Measurements from ENCODE around the gene ENAH. TPM values are rescaled to one million over a fixed set of nuclear protein-coding genes. Genes with fewer than 3 reads are reported as not detected.

Gene ENAH
- polyA plus RNA-seq, 1 of the 3 experiments (the other 2 are of a cell fraction): 48.9 TPM

DNA sequence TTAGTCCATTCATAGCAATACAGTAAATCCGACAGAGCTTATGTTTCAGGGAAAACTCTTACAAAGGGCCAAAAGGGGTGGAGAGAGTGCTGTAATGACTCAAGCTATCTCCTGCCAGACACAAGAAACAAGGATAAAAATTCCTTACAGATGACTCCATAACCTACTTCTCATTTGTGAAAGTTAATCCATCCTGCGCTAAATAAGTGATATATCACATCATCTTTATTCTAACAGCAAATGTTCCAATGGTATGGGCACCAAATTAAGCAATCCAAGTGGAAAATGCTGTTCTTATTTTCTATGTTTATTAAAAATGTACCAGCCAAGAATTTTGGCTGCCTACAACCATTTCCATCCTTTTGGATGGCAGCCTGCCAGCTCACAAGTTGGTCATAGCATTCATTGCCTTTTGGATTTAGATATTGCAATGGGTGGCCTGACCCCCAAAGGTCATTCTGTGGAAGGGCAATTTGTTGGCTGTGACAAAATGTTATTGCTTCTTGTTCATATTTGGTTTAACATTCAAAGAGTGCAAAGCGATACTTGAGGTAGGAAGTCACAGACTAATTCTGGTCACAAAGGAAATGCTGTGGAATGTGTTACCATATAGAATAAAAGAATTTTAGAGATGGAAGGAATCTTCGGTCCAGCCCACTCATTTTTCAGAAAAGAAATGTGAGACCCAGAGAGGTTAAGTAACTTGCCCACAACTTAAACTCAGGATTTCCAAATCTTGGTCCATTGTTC is 2.8 kb upstream of the ENAH start (continued):
- TF ChIP-seq, protein P1, sequence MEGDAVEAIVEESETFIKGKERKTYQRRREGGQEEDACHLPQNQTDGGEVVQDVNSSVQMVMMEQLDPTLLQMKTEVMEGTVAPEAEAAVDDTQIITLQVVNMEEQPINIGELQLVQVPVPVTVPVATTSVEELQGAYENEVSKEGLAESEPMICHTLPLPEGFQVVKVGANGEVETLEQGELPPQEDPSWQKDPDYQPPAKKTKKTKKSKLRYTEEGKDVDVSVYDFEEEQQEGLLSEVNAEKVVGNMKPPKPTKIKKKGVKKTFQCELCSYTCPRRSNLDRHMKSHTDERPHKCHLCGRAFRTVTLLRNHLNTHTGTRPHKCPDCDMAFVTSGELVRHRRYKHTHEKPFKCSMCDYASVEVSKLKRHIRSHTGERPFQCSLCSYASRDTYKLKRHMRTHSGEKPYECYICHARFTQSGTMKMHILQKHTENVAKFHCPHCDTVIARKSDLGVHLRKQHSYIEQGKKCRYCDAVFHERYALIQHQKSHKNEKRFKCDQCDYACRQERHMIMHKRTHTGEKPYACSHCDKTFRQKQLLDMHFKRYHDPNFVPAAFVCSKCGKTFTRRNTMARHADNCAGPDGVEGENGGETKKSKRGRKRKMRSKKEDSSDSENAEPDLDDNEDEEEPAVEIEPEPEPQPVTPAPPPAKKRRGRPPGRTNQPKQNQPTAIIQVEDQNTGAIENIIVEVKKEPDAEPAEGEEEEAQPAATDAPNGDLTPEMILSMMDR (IDR thresholded peaks at IDR 0.05): peak; percentile 50
- TF ChIP-seq GABPA (IDR thresholded peaks at IDR 0.05; ENCODE audit: low read depth) (no peak), TEAD4 (IDR thresholded peaks at IDR 0.05; ENCODE audit: borderline replicate concordance, insufficient read depth) (peak; percentile 76)
- TF ChIP-seq, protein P2, sequence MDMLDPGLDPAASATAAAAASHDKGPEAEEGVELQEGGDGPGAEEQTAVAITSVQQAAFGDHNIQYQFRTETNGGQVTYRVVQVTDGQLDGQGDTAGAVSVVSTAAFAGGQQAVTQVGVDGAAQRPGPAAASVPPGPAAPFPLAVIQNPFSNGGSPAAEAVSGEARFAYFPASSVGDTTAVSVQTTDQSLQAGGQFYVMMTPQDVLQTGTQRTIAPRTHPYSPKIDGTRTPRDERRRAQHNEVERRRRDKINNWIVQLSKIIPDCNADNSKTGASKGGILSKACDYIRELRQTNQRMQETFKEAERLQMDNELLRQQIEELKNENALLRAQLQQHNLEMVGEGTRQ (IDR thresholded peaks at IDR 0.05; ENCODE audit: borderline replicate concordance, low read depth, low read length): no peak

DNA sequence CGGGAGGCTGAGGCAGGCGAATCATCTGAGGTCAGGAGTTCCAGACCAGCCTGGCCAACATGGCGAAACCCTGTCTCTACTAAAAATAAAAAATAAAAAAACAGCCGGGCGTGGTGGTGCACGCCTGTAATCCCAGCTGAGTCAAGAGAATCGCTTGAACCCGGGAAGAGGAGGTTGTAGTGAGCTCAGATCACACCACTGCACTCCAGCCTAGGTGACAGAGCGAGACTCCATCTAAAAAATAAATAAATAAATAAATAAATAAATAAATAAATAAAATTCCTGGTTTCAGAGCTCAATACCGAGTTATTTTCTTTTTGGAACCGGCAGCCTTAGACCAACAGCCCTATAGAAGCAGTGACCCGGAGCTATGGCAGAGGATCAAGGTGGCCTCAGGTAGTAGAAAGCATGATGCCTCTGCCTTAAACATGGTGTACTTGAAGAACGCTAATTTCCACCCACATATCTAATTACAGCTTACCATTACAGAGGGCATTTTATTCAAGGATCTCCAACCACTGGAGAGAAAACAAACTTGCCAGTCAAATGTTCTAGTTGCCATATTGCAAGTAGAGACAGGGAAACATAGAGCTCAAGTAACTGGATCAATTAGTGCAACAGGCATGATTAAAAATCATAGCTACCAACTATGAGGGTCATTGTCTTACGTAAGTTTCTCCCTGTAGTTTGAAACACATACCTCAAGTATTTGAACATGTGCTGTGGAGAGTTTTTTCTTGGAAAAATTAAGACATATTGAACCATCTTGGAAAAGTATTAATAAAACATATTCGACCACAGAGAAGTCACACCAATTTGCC is 2.0 kb upstream of the ENAH start:
- TF ChIP-seq RAD21 (IDR thresholded peaks at IDR 0.05; ENCODE audit: low read length) (no peak), GABPA (IDR thresholded peaks at IDR 0.05; ENCODE audit: low read depth) (no peak)
- Histone ChIP-seq H3K79me2 (ENCODE audit: insufficient read depth) (peaks cover 38% of the 10 kb centered on the region), H3K9ac (peak overlapping the region; percentile 98), H3K9me2 (no peaks in the 10 kb centered on the region), H3K27ac (ENCODE audit: low read depth in 2 of 2, low read length in 1 of 2) (peak overlapping the region; percentile 95 to 99), H3K4me2 (peak overlapping the region; percentile 83), H3K9me3 (no peaks in the 10 kb centered on the region), H4K20me1 (ENCODE audit: insufficient read depth) (peaks cover 7% of the 10 kb centered on the region), H3K27me3 (ENCODE audit: insufficient read depth) (no peaks in the 10 kb centered on the region), H3F3A (replicated peaks; ENCODE audit: insufficient read depth) (peaks cover 63% of the 10 kb centered on the region), H3K36me3 (replicated peaks in 1 of 2; ENCODE audit: control insufficient read depth in 1 of 2, insufficient read depth in 2 of 2, low read length in 1 of 2) (peaks cover 0 to 5% of the 10 kb centered on the region in 2 experiments), H3K4me3 (ENCODE audit: low read depth in 2 of 2, low read length in 1 of 2) (peak overlapping the region in 1 of 2 experiments; percentile 71; a peak in 2 of 4 replicates), H3K4me1 (ENCODE audit: control insufficient read depth in 1 of 2, insufficient read depth in 2 of 2, low read depth in 1 of 2, low read length in 1 of 2) (peaks cover 7 to 35% of the 10 kb centered on the region in 2 experiments), H2AFZ (ENCODE audit: low read depth) (no peak overlapping the region)
- POLR2A ChIA-PET: interaction anchor here (0.7 to 1.2 kb wide), 3 partner anchors 8 to 114 kb away, joined by 3 to 4 read pairs (median 3); no protein-coding TSS in a partner anchor
- WGBS (ENCODE audit: low lambda C conversion rate): 79% methylated on average over 15 of the region's 15 CpGs
- DNase-seq: no peak
- CTCF ChIA-PET: interaction anchor here (0.9 to 1.7 kb wide), 5 partner anchors 99 to 410 kb away, joined by 3 to 15 read pairs (median 4); no protein-coding TSS in a partner anchor

DNA sequence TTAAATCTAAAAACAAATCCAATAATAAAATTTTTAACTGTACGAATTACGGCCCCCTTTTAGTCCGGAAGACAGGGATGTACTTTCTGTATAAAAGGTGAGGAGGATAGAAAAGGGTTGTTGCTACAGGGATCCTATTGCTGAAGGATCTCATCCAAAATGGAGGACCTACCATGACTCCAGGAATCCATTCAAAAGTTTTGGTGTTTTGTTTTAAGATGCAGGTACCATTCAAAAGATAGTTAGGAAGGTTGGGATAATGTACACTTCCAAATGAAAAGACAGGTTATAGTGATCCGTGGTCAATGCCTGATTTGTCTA is 1.3 kb upstream of the ENAH start:
- ChIA-PET POLR2A (interaction anchor here (0.7 to 1.2 kb wide), 2 partner anchors 9 to 115 kb away, joined by 3 to 4 read pairs; no protein-coding TSS in a partner anchor), CTCF (interaction anchor here (1.6 to 1.7 kb wide), 2 partner anchors 118 to 179 kb away, joined by 8 to 15 read pairs; no protein-coding TSS in a partner anchor)
- Histone ChIP-seq H3K9me3 (no peaks in the 10 kb centered on the region), H3K9me2 (no peaks in the 10 kb centered on the region), H2AFZ (ENCODE audit: low read depth) (no peak overlapping the region), H3K36me3 (replicated peaks in 1 of 2; ENCODE audit: control insufficient read depth in 1 of 2, insufficient read depth in 2 of 2, low read length in 1 of 2) (peaks cover 0 to 8% of the 10 kb centered on the region in 2 experiments), H3K4me2 (peak overlapping the region; percentile 83), H4K20me1 (ENCODE audit: insufficient read depth) (peaks cover 13% of the 10 kb centered on the region), H3K27ac (ENCODE audit: low read depth in 2 of 2, low read length in 1 of 2) (peak overlapping the region; percentile 95 to 99), H3F3A (replicated peaks; ENCODE audit: insufficient read depth) (peaks cover 67% of the 10 kb centered on the region), H3K27me3 (ENCODE audit: insufficient read depth) (no peaks in the 10 kb centered on the region), H3K4me3 (ENCODE audit: low read depth in 2 of 2, low read length in 1 of 2) (peak overlapping the region; percentile 71 to 96), H3K4me1 (ENCODE audit: control insufficient read depth in 1 of 2, insufficient read depth in 2 of 2, low read depth in 1 of 2, low read length in 1 of 2) (peaks cover 11 to 35% of the 10 kb centered on the region in 2 experiments), H3K79me2 (ENCODE audit: insufficient read depth) (peaks cover 44% of the 10 kb centered on the region), H3K9ac (peak overlapping the region; percentile 98)
- TF ChIP-seq YY1 (IDR thresholded peaks at IDR 0.05; ENCODE audit: low read depth) (peak; percentile 53; the same call in 1 of the 2 replicates), TCF12 (IDR thresholded peaks at IDR 0.05) (no peak)
- no peak for DNase-seq
- WGBS (ENCODE audit: low lambda C conversion rate): 70% methylated on average over 4 of the region's 4 CpGs
